GM13976 (cell line): Measurements from ENCODE around the gene SSH2.

Experiments used
- DNase-seq: peaks from one replicate; pipeline ENCODE4 v3.0.0; 2012; ENCODE audit warnings: low spot score
- CTCF ChIP-seq: IDR thresholded peaks from 2 replicates; pipeline ENCODE4 v1.5.1; 2012; ENCODE audit warnings: borderline replicate concordance, mild to moderate bottlenecking; ENCODE audit not compliant: insufficient read depth; ENCODE audit errors: extremely low read depth, missing control alignments, control extremely low read depth
- in situ Hi-C: fragments of 300-500 bp; cut with MboI; formaldehyde crosslinking; loops from one replicate; pipeline ENCODE4 v1.12.0; 2022; ENCODE audit warnings: low sequenced_read_pairs, mixed read lengths, inconsistent platforms; ENCODE audit not compliant: unreplicated experiment

Gene SSH2

GRCh38 chr17:29593591-29594518 is 336.2 kb downstream of the SSH2 start:
- peak; percentile 21 for TF ChIP-seq CTCF
- in situ Hi-C loops = no loop called here
- no peak for DNase-seq

- DNase-seq = peak; percentile 71
Measured at GRCh38 chr17:29592850-29593551, 337.0 kb downstream of the SSH2 start, which contains the start of gene ANKRD13B. ANKRD13B (plus strand) TSS chr17:29593132; CDS start chr17:29593622, 490 bp downstream.

GRCh38 chr17:29591737-29592608 is 338.1 kb downstream of the SSH2 start:
- peak; percentile 98 for TF ChIP-seq CTCF
- peak; percentile 88 for DNase-seq
- in situ Hi-C loops = no loop called here

More at GRCh38 chr17:29592850-29593551, 337.0 kb downstream of the SSH2 start, which contains the start of gene ANKRD13B:
- in situ Hi-C loops = no loop called here
- peak; percentile 12 for TF ChIP-seq CTCF

GRCh38 chr17:29591146-29591736 is 338.8 kb downstream of the SSH2 start:
- TF ChIP-seq CTCF = no peak
- DNase-seq = no peak
- in situ Hi-C loops = no loop called here

GRCh38 chr17:29590411-29591145 is 339.4 kb downstream of the SSH2 start:
- in situ Hi-C loops = no loop called here
- DNase-seq = no peak

More at GRCh38 chr17:29590411-29591145, 339.4 kb downstream of the SSH2 start:
- TF ChIP-seq CTCF = no peak
